ENCODE data around the gene ORC2.
"Not testable (repeated sequence)": the region's sequence is repeated elsewhere in the genome, so short reads cannot be mapped to it uniquely, and the experiment has no call there.

ORC2 gene

DNA sequence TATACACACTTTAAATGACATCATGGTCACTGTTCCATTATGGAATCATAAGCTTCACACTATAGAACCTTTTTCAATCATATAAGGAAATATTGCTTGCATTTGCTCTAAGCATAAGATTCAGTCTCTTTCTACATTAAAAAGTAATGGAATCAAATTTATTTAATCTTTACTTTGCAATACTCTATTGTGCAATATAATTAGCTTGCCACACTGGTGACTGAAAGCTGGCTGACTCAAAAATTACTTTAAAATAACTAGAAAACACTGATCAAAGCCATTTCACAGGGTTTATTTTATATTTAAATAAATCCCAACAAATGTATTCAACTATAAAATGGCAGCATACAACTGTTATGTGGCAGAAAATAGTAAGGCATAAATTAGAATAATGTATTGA is 13.2 kb upstream of the ORC2 start:
- Histone ChIP-seq H3K4me1 (ENCODE audit: low read depth, poor library complexity, severe bottlenecking) (no peaks in the 10 kb centered on the region), H3K27ac (no peak overlapping the region), H3K79me2 (ENCODE audit: insufficient read depth, low read depth) (no peaks in the 10 kb centered on the region), H3K4me2 (no peak overlapping the region), H4K20me1 (ENCODE audit: insufficient read depth) (no peaks in the 10 kb centered on the region), H2AFZ (ENCODE audit: low read depth) (no peak overlapping the region), H3K9ac (no peak overlapping the region), H3K36me3 (ENCODE audit: insufficient read depth) (no peaks in the 10 kb centered on the region), H3K4me3 (IDR thresholded peaks at IDR 0.05; ENCODE audit: insufficient read depth, low read depth, low read length) (no peak overlapping the region), H3K27me3 (ENCODE audit: insufficient read depth, low read depth) (no peaks in the 10 kb centered on the region)
- TF ChIP-seq CTCF (conservative IDR thresholded peaks at IDR 0.05; ENCODE audit: low read depth, low read length) = no peak

- no peak for TF ChIP-seq CTCF (conservative IDR thresholded peaks at IDR 0.05; ENCODE audit: low read depth, low read length)
- no peaks in the 10 kb centered on the region for H3K27me3 ChIP-seq (ENCODE audit: insufficient read depth, low read depth)
- H2AFZ ChIP-seq (ENCODE audit: low read depth) = no peak overlapping the region
- no peaks in the 10 kb centered on the region for H3K4me1 ChIP-seq (ENCODE audit: low read depth, poor library complexity, severe bottlenecking)
- no peak overlapping the region for H3K4me2 ChIP-seq
- H3K9ac ChIP-seq = no peak overlapping the region
- H3K4me3 ChIP-seq (IDR thresholded peaks at IDR 0.05; ENCODE audit: insufficient read depth, low read depth, low read length) = no peak overlapping the region
- H3K27ac ChIP-seq = no peak overlapping the region
- no peaks in the 10 kb centered on the region for H4K20me1 ChIP-seq (ENCODE audit: insufficient read depth)
- no peaks in the 10 kb centered on the region for H3K36me3 ChIP-seq (ENCODE audit: insufficient read depth)
- H3K79me2 ChIP-seq (ENCODE audit: insufficient read depth, low read depth) = no peaks in the 10 kb centered on the region
Observed at GRCh38 chr2:200975672-200976071, 12.2 kb upstream of the ORC2 start.

DNA sequence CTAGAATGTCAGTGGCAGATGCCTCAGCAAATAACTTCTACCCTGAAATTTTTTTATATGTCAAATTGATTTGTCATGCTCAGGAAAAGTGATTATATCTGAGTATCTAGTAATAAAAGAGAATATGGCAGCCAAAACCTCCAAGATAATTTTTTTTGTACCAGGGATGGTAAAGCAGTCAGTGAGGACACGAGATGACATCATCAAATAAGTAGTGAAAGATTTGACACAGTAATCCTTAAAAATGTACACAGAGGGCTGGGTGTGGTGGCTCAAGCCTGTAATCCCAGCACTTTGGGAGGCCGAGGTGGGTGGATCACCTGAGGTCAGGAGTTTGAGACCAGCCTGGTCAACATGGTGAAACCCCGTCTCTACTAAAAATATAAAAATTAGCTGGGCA is 6.6 kb upstream of the ORC2 start:
- H3K4me3 ChIP-seq (IDR thresholded peaks at IDR 0.05; ENCODE audit: insufficient read depth, low read depth, low read length); H2AFZ ChIP-seq (ENCODE audit: low read depth); H3K4me2 ChIP-seq; H3K27ac ChIP-seq; H3K79me2 ChIP-seq (ENCODE audit: insufficient read depth, low read depth); H3K27me3 ChIP-seq (ENCODE audit: insufficient read depth, low read depth); H3K9ac ChIP-seq; H3K36me3 ChIP-seq (ENCODE audit: insufficient read depth); H4K20me1 ChIP-seq (ENCODE audit: insufficient read depth): not testable (repeated sequence)
- peaks cover 21% of the 10 kb centered on the region for H3K4me1 ChIP-seq (ENCODE audit: low read depth, poor library complexity, severe bottlenecking)

DNA sequence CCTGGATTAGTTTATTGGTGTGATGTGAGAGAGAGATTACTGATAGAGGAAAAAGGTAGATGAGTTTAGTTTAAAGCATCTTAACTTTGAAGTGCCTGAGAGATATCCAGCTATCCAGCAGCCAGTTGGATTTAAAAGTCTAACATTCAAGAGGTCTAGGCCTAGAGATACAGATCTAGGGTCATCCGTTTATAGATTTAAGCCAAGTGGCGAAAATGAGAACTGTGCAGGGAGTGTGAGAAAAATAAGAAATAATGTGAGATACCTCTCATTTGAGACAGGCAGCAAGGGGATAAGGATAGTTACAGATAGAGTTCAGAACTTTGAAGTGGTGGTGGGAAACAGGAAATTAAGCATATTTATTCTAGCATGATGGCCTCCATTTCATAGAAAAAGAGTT is 5.3 kb upstream of the ORC2 start:
- H4K20me1 ChIP-seq (ENCODE audit: insufficient read depth) = no peaks in the 10 kb centered on the region

GRCh38 chr2:200968162-200968561 is 4.7 kb upstream of the ORC2 start:
- no peak overlapping the region for H3K4me2 ChIP-seq
- H3K4me3 ChIP-seq (IDR thresholded peaks at IDR 0.05; ENCODE audit: insufficient read depth, low read depth, low read length) = no peak overlapping the region
- H3K36me3 ChIP-seq (ENCODE audit: insufficient read depth) = no peaks in the 10 kb centered on the region
- H3K79me2 ChIP-seq (ENCODE audit: insufficient read depth, low read depth) = no peaks in the 10 kb centered on the region; the same call in 1 of the 2 replicates
- no peak overlapping the region for H3K9ac ChIP-seq
- no peak overlapping the region for H3K27ac ChIP-seq
- no peak overlapping the region for H2AFZ ChIP-seq (ENCODE audit: low read depth)
- TF ChIP-seq CTCF (conservative IDR thresholded peaks at IDR 0.05; ENCODE audit: low read depth, low read length) = no peak
- H3K27me3 ChIP-seq (ENCODE audit: insufficient read depth, low read depth) = no peaks in the 10 kb centered on the region
- H3K4me1 ChIP-seq (ENCODE audit: low read depth, poor library complexity, severe bottlenecking) = peaks cover 26% of the 10 kb centered on the region
- no peaks in the 10 kb centered on the region for H4K20me1 ChIP-seq (ENCODE audit: insufficient read depth)

More for the DNA sequence above, 5.3 kb upstream of the ORC2 start:
- no peak overlapping the region for H3K4me3 ChIP-seq (IDR thresholded peaks at IDR 0.05; ENCODE audit: insufficient read depth, low read depth, low read length)
- no peak overlapping the region for H3K4me2 ChIP-seq
- H3K27me3 ChIP-seq (ENCODE audit: insufficient read depth, low read depth) = no peaks in the 10 kb centered on the region
- TF ChIP-seq CTCF (conservative IDR thresholded peaks at IDR 0.05; ENCODE audit: low read depth, low read length) = no peak
- peaks cover 26% of the 10 kb centered on the region for H3K4me1 ChIP-seq (ENCODE audit: low read depth, poor library complexity, severe bottlenecking)
- no peak overlapping the region for H3K9ac ChIP-seq
- H2AFZ ChIP-seq (ENCODE audit: low read depth) = no peak overlapping the region
- no peaks in the 10 kb centered on the region for H3K36me3 ChIP-seq (ENCODE audit: insufficient read depth)
- no peaks in the 10 kb centered on the region for H3K79me2 ChIP-seq (ENCODE audit: insufficient read depth, low read depth)
- H3K27ac ChIP-seq = no peak overlapping the region
